Inflammatory macrophage treated with lipopolysaccharide for 1 hour (primary cell): ENCODE data around the gene DNM2.
"Not testable (repeated sequence)": the region's sequence is repeated elsewhere in the genome, so short reads cannot be mapped to it uniquely, and the experiment has no call there.

Source experiments
- DNase-seq, 2 donors: peaks; one replicate each; pipeline ENCODE4 v3.0.0-alpha.2; 2020 to 2022

DNM2 gene

DNA sequence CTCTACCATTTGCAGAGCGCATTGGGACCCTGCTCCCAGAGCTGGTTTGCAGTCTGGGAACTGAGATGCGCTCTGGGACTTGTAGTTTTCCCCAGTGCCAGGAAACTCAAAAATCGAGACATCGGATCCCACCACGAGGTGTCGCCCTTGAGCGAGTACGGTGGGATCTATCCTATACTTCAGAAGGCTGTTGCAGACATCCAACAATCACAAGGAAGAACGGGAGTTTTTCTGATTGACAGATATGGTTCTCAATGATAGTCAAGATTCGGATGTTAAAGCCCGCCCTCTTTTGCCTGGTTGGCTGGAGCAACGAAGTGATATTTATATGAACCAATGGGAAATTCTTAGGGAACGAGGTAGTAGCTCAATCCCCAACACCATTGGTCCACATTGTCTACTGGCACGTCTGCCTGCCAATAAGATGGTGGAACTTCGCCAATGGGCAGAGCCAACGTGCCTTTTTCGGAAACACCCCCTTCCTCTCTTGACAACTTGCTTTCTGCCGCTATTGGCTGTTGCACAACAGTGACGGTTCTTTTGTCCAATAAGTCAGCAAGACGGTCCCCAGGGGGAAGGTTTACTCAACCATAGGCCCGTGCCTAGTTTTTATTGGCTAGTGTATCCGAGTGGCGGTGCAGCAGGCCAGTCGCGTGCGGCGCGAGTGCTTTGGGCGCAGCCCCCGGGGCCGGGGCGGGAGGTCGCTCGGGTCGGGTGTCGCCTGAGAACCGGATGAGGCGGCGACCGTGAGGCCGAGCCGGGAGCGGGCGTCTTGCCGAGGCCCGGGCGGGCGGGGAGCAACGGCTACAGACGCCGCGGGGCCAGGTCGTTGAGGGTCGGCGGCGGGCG is at the start of gene DNM2:
TSS of gene DNM2 (plus strand) at position 724 of the 849 bp plus-strand sequence. CDS start 164 bp downstream, outside the sequence.
- DNase-seq, result peak; percentile 100

DNA sequence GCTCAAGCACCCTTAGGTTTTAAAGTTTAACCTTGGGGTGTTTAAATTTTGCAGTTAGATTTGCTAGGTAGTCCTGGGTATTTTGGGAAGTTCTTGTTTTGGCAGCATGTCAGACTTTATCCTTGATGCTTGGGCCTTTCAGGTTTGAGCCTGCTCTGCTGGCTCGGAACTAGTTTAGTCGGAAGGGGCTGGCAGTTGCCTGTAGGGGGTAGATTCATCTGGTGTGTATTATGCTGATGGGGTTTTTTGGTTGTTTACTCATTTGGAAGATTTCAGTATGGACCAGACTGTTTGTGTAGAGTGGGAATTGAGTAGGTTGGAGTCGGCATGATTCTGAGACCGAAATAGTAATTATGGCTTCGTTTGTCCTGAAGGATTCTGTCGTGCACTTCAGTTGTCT is 48.6 kb upstream of the DNM2 start:
- no peak for DNase-seq

DNA sequence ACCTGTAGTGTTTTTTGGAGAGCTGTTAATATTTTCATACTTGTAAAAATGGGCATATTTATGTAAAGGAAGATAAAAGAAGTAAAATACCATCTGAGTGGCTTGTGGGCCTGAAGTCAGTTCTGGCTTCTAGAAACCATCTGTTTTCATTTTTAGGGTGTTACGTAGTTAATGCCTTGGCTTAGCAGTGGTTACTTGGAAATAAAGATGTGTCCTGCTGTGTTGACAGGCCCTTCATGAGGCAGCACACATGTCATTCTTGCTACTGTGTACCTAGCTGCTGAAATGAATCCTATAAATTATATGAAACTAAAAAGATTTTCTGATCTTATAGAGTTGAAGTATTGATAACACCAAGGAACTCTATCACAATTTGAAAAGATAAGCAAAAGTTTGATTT is 47.7 kb upstream of the DNM2 start:
- no peak for DNase-seq

DNA sequence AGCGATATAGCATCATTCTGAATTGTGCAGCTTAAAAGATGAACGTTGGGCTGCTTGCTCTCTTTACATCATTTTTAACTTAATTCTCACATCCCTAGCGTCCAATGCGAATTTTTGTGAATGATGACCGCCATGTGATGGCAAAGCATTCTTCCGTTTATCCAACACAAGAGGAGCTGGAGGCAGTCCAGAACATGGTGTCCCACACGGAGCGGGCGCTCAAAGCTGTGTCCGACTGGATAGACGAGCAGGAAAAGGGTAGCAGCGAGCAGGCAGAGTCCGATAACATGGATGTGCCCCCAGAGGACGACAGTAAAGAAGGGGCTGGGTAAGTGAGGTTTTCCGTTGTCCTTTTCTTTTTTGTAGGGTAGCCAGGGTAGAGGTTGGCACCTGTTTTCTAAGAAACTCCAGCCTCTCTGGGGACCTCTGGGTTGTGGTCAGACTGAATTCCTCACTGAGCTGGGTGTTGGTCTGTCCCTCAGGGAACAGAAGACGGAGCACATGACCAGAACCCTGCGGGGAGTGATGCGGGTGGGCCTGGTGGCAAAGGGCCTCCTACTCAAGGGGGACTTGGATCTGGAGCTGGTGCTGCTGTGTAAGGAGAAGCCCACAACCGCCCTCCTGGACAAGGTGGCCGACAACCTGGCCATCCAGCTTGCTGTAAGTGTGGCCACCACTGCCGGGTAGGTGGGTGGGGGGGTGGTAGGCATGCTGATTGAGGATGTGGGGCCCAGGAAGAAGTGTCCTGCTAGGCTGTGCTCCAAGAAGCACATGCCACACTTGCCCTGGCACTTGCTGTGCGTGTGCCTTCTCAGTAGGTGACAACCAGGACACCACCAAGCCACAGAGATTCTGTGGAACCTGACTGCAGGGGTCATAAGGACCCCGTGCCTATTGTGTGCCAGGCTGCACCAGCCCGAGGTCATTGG is 46.7 kb upstream of the DNM2 start:
- no peak for DNase-seq

DNA sequence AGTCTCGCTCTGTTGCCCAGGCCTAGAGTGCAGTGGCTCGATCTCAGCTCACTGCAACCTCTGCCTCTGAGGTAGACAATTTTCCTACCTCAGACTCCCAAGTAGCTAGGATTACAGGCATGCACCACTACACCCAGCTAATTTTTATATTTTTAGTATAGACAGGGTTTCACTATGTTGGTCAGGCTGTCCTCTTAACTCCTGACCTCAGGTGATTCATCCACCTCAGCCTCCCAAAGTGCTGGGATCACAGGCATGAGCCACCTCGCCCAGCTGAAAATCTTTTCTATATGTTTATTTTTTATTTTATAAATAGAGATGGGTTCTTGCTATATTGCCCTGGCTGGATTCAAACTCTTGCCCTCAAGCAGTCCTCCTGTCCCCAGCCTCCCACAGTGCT is 46.0 kb upstream of the DNM2 start:
- not testable (repeated sequence) for DNase-seq

DNA sequence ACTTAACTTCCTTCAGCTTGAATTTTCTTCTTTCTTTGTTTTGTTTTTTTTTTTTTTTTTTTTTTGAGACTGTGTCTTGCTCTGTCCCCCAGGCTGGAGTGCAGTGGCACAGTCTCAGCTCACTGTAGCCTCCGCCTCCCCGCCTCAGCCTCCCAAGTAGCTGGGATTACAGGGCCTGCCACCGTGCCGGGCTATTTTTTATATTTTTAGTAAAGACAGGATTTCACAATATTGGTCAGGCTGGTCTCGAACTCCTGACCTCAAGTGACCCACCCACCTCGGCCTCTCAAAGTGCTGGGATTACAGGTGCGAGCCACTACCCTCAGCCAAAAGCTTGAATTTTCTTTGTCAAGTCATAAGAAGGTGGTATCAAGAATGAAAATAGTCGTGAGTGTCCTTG is 42.7 kb upstream of the DNM2 start:
- DNase-seq, result not testable (repeated sequence)

DNA sequence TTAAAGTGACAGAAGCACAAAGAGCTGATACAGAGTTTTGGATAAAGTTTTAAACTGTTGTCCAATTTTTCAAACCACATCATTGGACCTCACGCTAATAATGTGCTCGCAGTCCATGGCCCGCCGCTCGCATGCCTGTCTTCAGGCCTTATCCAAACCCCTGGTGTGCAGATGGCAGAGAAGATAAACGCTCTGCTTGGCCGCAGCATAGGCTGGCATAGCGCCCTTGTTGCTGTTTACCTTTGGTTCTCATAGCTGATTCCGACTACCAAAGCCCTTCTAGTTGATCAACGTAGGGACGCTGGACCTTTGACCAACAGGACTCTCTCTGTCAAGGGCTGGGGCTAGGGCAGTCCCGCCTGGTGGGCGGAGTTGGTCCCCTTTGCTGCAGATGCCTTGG is 40.1 kb upstream of the DNM2 start:
- no peak for DNase-seq

DNA sequence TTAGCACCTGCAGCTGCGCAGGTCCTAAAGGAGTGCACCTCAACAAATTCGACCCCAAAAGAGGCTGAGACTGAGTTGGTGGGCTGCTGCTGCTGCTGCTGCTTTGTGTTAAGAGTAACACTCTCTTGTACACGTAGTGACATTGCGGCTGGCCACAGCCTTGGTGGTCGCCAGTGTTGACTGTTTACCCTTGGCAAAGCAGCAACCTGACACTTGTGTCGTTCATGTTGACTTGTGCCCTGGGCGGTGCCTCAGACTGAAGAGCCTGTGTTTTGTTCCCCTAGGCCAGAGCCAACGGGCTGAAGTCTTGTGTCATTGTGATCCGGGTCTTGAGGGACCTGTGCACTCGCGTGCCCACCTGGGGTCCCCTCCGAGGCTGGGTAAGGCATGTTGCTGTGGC is 39.1 kb upstream of the DNM2 start:
- DNase-seq, result no peak

DNA sequence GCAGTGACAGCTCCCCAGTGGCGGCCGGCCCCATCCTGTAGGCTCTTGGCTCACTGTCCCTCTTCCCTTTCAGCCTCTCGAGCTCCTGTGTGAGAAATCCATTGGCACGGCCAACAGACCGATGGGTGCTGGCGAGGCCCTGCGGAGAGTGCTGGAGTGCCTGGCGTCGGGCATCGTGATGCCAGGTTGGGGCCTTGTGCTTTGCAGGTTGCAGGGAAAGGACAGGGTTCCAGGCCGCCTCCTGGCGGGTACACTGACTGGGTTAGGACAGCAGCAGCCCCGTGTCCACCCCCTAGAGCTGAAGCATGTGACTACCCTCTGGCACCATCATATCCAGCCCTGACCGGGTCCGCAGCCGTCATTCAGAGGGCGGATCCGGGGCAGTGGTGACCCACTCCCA is 38.1 kb upstream of the DNM2 start:
- no peak for DNase-seq

DNA sequence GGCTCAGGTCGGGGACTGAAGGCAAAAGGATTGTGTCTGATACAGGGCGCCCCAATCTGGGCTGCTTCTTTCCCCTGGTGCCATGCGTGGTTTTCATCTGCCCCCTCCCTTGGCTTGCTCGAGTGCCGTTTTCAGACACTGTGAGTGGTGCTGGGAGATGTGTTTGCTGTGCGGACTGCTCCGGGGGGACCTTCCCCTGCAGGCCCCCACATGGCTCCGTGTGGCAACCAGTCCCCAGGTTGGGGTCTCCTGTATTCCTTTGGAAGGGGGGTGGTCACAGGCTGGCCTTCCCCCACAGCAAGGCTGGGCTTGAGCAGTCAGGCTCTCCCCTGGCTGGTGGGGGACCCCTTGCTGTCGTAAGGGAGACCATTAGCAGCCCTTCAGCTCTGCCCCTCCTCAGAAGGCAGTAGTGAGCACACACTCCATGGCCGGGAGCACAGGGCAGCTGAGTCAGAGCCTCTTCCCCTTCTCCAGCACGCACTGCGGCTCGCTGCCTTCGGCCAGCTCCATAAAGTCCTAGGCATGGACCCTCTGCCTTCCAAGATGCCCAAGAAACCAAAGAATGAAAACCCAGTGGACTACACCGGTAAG is 37.2 kb upstream of the DNM2 start:
- no peak for DNase-seq

DNA sequence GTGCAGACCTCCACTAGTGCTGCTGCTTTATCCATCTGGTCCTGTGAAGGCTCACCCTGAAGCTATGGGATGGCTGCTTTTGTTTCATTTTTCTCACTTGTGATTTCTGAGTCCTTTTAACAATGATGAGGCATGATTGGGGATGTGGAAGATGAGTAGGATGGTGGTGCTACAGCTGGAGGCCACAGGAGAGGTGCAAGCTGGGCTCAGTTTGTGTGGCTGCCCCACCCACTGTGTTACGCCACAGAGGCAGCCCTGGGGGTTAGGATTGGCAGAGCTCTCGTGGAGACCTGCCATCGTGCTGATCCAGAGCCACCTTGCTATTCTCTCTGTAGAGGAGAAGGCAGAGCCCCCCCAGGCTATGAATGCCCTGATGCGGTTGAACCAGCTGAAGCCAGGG is 36.2 kb upstream of the DNM2 start:
- no peak for DNase-seq

DNA sequence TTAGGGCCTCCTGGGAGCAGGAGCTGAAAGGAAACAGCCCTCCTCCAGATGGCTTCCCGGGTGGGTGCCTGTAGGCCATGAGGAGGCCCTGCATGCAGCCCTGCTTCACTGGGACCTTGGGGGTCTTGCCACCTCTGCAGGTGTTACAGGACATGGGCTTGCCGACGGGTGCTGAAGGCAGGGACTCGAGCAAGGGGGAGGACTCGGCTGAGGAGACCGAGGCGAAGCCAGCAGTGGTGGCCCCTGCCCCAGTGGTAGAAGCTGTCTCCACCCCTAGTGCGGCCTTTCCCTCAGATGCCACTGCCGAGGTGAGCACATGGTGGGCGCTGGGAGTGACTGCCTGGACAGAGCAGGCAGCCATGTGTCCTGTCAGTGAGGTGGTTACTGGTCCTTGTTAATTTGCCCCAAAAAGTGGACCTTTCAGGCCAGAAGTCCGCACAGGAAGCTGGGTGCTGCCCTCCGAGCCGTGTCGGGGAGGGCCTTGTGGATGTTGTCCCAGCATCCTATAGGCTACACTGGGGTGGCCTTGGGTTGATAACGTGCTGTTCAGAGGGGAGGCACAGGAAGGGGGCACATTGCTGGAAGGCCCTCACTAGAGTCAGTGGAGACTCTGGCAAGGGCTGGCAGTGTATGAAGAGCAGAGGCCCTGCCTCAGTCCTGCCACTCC is 35.3 kb upstream of the DNM2 start:
- DNase-seq, result no peak

DNA sequence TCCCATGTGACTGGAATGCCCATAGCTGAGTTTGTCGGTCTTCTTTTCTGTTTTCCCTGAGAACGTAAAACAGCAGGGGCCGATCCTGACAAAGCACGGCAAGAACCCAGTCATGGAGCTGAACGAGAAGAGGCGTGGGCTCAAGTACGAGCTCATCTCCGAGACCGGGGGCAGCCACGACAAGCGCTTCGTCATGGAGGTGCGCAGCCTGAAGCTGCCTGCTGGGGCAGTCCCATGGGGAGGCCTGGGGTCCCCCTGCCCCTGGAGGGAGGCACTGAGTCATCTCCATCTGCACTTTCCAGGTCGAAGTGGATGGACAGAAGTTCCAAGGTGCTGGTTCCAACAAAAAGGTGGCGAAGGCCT is 34.8 kb upstream of the DNM2 start:
- DNase-seq, result no peak

DNA sequence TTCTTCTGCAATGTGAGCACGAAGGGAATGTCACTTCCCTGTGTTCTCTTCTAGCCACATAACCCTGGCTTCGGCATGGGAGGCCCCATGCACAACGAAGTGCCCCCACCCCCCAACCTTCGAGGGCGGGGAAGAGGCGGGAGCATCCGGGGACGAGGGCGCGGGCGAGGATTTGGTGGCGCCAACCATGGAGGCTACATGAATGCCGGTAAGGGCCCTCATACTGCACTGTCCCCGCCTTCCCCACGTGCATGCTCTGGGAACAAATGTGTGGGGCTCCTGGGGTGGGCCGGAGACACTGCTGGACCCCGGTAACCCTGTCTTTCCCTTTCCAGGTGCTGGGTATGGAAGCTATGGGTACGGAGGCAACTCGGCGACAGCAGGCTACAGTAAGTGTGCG is 34.3 kb upstream of the DNM2 start:
- no peak for DNase-seq

DNA sequence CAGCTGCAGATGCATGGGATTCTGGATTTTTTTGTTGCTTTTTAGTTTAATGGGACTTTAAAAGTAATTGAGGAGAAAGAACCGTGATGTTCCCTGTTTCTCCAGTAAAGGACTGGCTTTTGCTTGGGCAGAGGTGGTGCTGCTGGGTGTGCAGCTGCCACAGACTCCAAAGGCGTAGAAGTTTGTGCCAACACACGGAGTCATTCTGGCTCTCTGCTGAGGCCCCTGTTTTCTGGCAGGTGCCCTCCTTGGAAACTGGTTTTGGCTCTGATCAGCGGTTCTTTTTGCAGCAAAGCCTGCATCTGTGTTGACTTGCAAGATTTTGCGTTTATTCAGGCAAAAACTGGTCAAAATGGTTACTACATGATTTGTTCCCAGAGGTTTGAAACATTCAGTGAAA is 32.7 kb upstream of the DNM2 start:
- DNase-seq, result no peak

DNA sequence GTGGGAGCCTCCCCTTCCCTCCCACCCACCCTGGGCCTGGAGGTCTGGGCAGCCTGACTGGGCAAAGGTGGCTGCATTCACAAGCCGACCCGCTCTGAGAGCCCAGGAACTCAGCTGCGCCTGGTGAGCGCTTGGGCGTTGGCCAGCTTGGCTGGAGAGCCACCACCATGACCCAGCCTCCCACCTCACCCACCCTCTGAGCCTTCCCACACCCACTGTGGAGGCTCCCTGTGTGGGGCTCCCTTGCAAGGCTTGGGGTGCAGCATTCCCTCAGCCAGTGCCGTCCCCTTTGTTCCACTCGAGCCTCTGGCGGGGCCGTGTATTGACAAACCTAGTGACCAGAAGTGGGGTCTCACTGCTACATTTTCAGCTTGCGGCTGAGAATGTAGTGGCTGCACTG is 31.7 kb upstream of the DNM2 start:
- DNase-seq, result no peak

DNA sequence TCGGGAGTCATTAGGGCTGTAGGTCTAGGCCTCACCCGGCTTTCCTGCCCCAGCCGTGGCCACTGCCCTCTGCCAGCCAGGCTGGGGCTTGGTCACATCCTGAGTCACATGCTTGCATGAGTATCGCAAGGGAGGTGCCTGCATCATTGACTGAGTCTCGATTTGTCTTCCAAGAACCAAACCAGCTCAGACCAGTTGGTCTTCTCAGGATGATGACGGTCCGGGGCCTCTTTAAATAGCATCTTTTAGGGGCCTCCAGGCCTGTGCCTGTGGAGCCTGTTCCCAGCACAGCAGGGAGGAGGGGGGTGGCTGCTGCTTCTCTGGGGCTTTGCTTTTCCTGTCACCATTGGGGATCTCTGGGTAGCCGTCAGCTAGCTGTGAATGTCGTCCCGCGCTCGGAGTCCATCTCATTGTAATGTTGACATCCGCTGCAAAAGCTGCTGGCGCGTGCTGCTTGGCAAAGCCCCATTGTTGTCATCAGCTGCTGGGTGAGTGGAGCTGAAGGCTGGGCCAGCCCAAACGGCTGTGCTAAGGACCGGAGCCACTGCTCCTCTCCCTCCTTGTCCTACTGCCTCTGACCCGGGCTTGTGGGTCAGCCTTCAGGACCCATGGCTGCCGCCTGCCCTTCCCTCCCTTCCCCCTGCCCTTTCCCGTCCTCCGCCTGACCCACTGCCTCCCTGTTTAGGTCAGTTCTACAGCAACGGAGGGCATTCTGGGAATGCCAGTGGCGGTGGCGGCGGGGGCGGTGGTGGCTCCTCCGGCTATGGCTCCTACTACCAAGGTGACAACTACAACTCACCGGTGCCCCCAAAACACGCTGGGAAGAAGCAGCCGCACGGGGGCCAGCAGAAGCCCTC is 31.0 kb upstream of the DNM2 start:
- no peak for DNase-seq

DNA sequence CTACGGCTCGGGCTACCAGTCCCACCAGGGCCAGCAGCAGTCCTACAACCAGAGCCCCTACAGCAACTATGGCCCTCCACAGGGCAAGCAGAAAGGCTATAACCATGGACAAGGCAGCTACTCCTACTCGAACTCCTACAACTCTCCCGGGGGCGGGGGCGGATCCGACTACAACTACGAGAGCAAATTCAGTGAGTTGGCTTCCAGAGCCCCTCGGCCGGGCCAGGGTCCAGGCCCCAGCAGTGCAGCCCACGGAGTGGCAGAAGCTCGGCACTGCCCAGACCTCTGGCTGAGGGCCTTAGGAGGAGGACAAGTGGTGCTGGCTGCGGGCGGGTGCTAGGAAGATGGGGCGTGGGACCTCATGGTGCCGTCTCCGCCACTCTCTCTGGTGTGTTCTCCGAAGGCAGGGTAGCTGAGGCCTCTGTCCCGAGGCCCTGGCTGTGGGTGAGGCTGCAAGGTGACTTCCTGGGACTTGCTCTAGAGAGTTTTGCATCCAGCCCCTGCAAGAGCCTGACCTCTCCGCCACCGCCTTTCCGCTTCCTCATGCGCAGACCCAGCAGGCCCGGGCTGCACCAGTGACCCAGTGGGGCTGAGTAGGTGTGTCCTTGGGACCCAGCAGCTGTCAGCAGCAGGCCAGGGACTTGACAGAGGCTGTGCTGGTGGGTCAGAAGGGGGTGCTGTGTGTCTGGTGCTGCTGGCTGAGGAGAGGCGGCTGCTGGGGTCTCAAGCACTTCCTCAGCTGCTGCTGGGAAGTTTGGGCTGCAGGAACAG is 30.2 kb upstream of the DNM2 start:
- no peak for DNase-seq

DNA sequence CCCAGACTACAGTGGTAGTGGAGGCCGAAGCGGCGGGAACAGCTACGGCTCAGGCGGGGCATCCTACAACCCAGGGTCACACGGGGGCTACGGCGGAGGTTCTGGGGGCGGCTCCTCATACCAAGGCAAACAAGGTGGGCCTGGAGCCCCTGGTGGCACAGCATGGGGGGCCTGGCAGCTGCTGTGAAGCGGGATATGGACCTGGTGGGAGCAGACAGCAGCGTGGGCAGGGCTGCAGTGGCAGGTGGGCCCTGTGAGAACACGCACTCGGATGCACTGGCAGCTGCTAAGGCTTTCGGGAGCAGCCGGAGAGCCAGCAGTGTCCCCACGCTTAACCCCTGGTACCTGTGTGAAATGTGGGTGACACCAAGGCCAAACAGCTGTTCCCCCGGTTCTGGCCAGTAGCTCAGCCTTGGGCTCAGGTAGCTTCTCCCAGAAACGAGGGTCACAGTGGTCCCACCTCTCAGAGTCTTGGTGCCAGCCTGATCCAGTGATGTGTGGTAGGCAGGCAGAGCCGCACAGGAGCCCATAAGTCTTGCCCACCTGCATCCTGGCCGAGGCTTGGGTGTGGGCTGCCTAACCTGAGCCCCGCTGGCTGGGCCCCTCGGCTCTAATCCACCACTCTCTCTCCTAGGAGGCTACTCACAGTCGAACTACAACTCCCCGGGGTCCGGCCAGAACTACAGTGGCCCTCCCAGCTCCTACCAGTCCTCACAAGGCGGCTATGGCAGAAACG is 29.2 kb upstream of the DNM2 start:
- no peak for DNase-seq

DNA sequence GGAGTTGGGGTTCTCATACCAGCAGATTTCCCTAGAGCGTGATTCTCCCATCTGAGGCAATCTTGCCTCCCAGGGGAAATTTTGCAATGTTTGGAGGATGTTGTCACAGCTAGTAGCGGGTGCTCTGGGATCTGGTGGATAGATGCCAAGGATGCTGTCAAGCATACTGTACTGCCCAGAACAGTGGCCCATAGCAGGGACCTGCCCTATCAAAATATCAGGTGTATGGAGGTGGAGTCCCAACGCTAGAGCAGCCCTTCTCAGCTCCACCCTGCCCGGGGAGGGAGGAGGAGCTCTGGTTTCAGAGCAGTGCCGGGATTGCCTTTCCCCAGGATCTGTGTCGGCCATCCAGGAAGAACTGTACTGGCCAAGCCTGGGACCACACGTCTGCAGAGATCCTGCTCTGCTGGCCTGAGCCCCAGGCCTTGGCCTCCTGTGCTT is 27.5 kb upstream of the DNM2 start:
- peak; percentile 62 to 69 for DNase-seq
